SH-SY5Y (cell line): ENCODE results near the gene FSTL4.

Source experiments
- GATA2 ChIP-seq: IDR thresholded peaks from 2 replicates; pipeline ENCODE4 v1.6.1; 2011; ENCODE audit warnings: mild to moderate bottlenecking, low read depth, low read length
- GATA3 ChIP-seq: IDR thresholded peaks from 2 replicates; pipeline ENCODE4 v1.6.1; 2011; ENCODE audit warnings: low read depth, mild to moderate bottlenecking, low read length, moderate library complexity

DNA sequence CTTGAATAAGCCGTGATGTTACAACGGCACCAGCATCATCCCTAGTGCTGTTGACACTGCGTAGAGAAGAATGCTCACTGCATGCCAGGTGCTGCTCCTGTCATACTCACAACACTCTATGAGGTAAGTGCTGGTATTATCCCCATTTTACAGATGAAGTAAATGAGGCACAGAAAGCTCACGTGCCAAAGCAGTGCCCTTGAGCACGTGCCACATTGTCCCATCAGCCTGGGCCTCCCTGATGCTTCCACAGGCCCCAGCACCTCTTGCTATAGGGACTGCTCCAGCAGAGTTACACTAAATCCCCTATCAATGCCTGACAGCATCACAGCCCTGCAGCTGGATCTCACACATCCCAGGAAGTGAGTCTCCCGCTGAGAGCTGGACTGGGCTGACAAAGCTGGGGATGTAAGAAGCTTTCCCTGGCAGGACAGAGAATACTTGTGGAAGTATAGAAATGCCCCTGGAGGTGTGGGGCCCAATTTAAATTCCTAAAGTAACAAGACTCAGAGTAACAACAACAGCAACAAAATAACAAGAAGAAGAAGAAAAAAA, 216.1 kb downstream of the FSTL4 start:
- TF ChIP-seq GATA2, result no peak
- TF ChIP-seq GATA3, result no peak
